HCT116 (cell line): ENCODE data around the gene CELA3B. TPM values are rescaled to one million over a fixed set of nuclear protein-coding genes. Genes with fewer than 3 reads are reported as not detected.
"Not testable (repeated sequence)": the region's sequence is repeated elsewhere in the genome, so short reads cannot be mapped to it uniquely, and the experiment has no call there.

Experiments
- ATAC-seq: fragments of 200-7000 bp; cut with Tn5 transposase; 2 replicates; pipeline ENCODE4 v1.9.1; 2020; ENCODE audit warnings: mild to moderate bottlenecking, moderate library complexity
- BruUV-seq: library from RNA; stranded (reverse); fragments of 400-500 nt; replicated peaks from 2 replicates; lab custom pipeline; 2021; lab: Mats Ljungman, UMichigan
- CTCF ChIA-PET: fragments of 300-600 bp; sonication (Branson Sonifier 250); formaldehyde crosslinking; loops from one replicate; lab custom pipeline; 2021; ENCODE audit warnings: antibody characterized with exemption; lab: Charles Lee
- POLR2A ChIA-PET: fragments of 300-600, 350-600 bp; sonication (Branson Sonifier 250); formaldehyde crosslinking; loops from one replicate; lab custom pipeline; 2021; ENCODE audit warnings: antibody characterized with exemption; lab: Charles Lee
- RAD21 ChIA-PET, 2 experiments: fragments of 300-600 bp; sonication (Branson Sonifier 250); formaldehyde crosslinking; loops; one replicate each; lab custom pipeline; 2023; ENCODE audit warnings: low total read pairs in 2 of 2; ENCODE audit not compliant: uncharacterized antibody in 2 of 2, unreplicated experiment in 2 of 2, low non-redundant PET in 1 of 2; lab: Charles Lee
- DNase-seq: peaks from one replicate; pipeline ENCODE4 v3.0.0-alpha.2; 2010; ENCODE audit warnings: low read depth, low spot score
- H2AFZ ChIP-seq: fragments of 200-600 bp; shearing (Covaris generic), sonication (generic); 2 replicates; pipeline ENCODE4 v1.6.1; 2017; ENCODE audit warnings: low read depth, mixed run types, mixed read lengths, antibody characterized with exemption, low read length; ENCODE audit not compliant: poor library complexity, severe bottlenecking
- H3K27ac ChIP-seq: 2 replicates; pipeline ENCODE4 v1.5.1; 2012; ENCODE audit warnings: low read depth, low read length
- H3K27me3 ChIP-seq: fragments of 200-600 bp; sonication (generic); 2 replicates; pipeline ENCODE4 v1.6.1; 2016; ENCODE audit warnings: mixed run types, low read length, mixed read lengths; ENCODE audit not compliant: insufficient read depth
- H3K36me3 ChIP-seq, 2 experiments: fragments of 200-500 bp in 1 of 2; fragments of 200-600 bp in 1 of 2; sonication (Bioruptor generic) in 1 of 2; sonication (generic) in 1 of 2; 2 replicates each; pipeline versions ENCODE4 v1.5.1 to v1.6.1; 2014 to 2016; ENCODE audit warnings: low read length in 2 of 2, inconsistent platforms in 1 of 2, mixed read lengths in 1 of 2, mixed run types in 1 of 2; ENCODE audit not compliant: insufficient read depth in 2 of 2, control insufficient read depth in 1 of 2
- H3K4me1 ChIP-seq, 2 experiments: fragments of 200-600 bp in 1 of 2; sonication (generic) in 1 of 2; 2 replicates each; pipeline versions ENCODE4 v1.5.1 to v1.6.1; 2012 to 2017; ENCODE audit warnings: low read length in 2 of 2, inconsistent platforms in 1 of 2, mild to moderate bottlenecking in 1 of 2, mixed read lengths in 1 of 2, mixed run types in 1 of 2, moderate library complexity in 1 of 2; ENCODE audit not compliant: insufficient read depth in 2 of 2, control insufficient read depth in 1 of 2
- H3K4me2 ChIP-seq: fragments of 200-600 bp; sonication (generic); 2 replicates; pipeline ENCODE4 v1.6.1; 2017; ENCODE audit warnings: mixed run types, low read length, mixed read lengths
- H3K4me3 ChIP-seq, 2 experiments: fragments of 200-600 bp in 1 of 2; sonication (generic) in 1 of 2; replicated peaks in 1 of 2; 2 replicates each; pipeline ENCODE4 v1.5.1; 2011 to 2016; ENCODE audit warnings: low read length in 2 of 2, control low read depth in 1 of 2, low read depth in 1 of 2, mild to moderate bottlenecking in 1 of 2, mixed read lengths in 1 of 2, mixed run types in 1 of 2
- H3K79me2 ChIP-seq: fragments of 200-600 bp; sonication (generic); 2 replicates; pipeline ENCODE4 v1.6.1; 2017; ENCODE audit warnings: mild to moderate bottlenecking, mixed run types, low read length, moderate library complexity, mixed read lengths; ENCODE audit not compliant: insufficient read depth
- H3K9ac ChIP-seq: fragments of 200-600 bp; sonication (generic); 2 replicates; pipeline ENCODE4 v1.6.1; 2016; ENCODE audit warnings: low read length, mixed read lengths
- H3K9me2 ChIP-seq: fragments of 200-600 bp; sonication (generic), shearing (Covaris generic); 2 replicates; pipeline ENCODE4 v1.6.1; 2017; ENCODE audit warnings: mixed run types, mild to moderate bottlenecking, moderate library complexity; ENCODE audit not compliant: insufficient read depth
- H3K9me3 ChIP-seq, 2 experiments: fragments of 200-500 bp in 1 of 2; fragments of 200-600 bp in 1 of 2; sonication (Bioruptor generic) in 1 of 2; sonication (generic) in 1 of 2; 2 replicates each; pipeline ENCODE4 v1.6.1; 2014 to 2017; ENCODE audit warnings: low read length in 2 of 2, mixed read lengths in 2 of 2, inconsistent platforms in 1 of 2, low read depth in 1 of 2, mild to moderate bottlenecking in 1 of 2, mixed run types in 1 of 2, moderate library complexity in 1 of 2; ENCODE audit not compliant: control insufficient read depth in 1 of 2, insufficient read depth in 1 of 2
- H4K20me1 ChIP-seq: fragments of 200-600 bp; sonication (generic), shearing (Covaris generic); 2 replicates; pipeline ENCODE4 v1.6.1; 2017; ENCODE audit warnings: mixed run types, mild to moderate bottlenecking, moderate library complexity; ENCODE audit not compliant: insufficient read depth
- intact Hi-C: fragments of 100-400 bp; cut with micrococcal nuclease; formaldehyde crosslinking; loops from 2 replicates; pipeline ENCODE4 v1.10.0; 2022
- total RNA-seq: library from RNA; stranded (reverse); gene quantifications from one replicate; pipeline ENCODE4 v1.2.1, GENCODE V29; 2021; ENCODE audit not compliant: unreplicated experiment

Gene CELA3B
- total RNA-seq, 1 experiment from 2014 or later, result 5.3 TPM

DNA sequence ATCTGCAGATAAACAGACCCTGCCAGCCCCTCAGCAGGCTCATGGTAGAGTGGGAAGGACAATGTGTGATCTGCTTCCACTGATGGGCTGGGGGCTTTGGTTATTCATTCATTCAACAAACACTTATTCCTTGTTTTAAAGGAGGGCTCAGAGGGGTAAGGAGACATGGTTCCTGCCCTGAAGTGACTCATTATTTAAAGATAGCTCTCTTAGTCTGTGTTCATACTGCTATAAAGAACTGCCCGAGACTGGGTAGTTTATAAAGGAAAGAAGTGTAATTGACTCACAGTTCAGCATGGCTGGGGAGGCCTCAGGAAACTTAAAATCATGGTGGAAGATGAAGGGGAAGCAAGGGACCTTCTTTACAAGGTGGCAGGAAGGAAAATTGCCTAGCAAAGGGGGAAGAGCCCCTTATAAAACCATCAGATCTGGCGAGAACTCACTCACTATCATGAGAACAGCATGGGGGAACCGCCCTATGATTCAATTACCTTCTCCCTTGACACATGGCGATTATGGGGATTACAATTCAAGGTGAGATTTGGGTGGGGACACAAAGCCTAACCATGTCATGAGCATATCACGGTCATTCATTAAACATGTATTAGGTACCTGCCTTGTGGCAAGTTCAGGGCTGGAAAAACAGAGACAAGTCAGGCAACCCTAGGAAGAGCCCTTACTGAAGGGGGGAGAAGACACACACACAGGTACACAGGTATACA lies 13.0 kb downstream of the CELA3B start:
- H4K20me1 ChIP-seq, H3K9me3 ChIP-seq, CTCF ChIA-PET, ATAC-seq, H3K4me3 ChIP-seq, H3K4me2 ChIP-seq, DNase-seq, H3K27me3 ChIP-seq, H2AFZ ChIP-seq, BruUV-seq, H3K9me2 ChIP-seq, H3K27ac ChIP-seq, H3K36me3 ChIP-seq, H3K79me2 ChIP-seq, RAD21 ChIA-PET, H3K4me1 ChIP-seq, POLR2A ChIA-PET, H3K9ac ChIP-seq, intact Hi-C loops: not testable (repeated sequence)

GRCh38 chr1:21992186-21992585 lies 15.4 kb downstream of the CELA3B start:
- H3K4me2 ChIP-seq, H3K4me1 ChIP-seq, H3K27me3 ChIP-seq, H3K9me2 ChIP-seq, H3K4me3 ChIP-seq, BruUV-seq, ATAC-seq, H3K9ac ChIP-seq, CTCF ChIA-PET, RAD21 ChIA-PET, intact Hi-C loops, POLR2A ChIA-PET, H3K36me3 ChIP-seq, H3K27ac ChIP-seq, DNase-seq, H3K79me2 ChIP-seq, H4K20me1 ChIP-seq, H2AFZ ChIP-seq, H3K9me3 ChIP-seq: not testable (repeated sequence)

- H2AFZ ChIP-seq, H4K20me1 ChIP-seq, H3K27me3 ChIP-seq, ATAC-seq, H3K9ac ChIP-seq, BruUV-seq, H3K9me2 ChIP-seq, H3K79me2 ChIP-seq, DNase-seq, CTCF ChIA-PET, intact Hi-C loops, H3K36me3 ChIP-seq, H3K9me3 ChIP-seq, POLR2A ChIA-PET, RAD21 ChIA-PET, H3K27ac ChIP-seq, H3K4me2 ChIP-seq, H3K4me3 ChIP-seq: not testable (repeated sequence)
- H3K4me1 ChIP-seq, result peaks cover 0 to 10% of the 10 kb centered on the region in 2 experiments; a peak in 2 of 4 replicates
Observed at GRCh38 chr1:21994716-21995115, 17.9 kb downstream of the CELA3B start.

GRCh38 chr1:21996663-21996970 lies 19.8 kb downstream of the CELA3B start:
- intact Hi-C loops, CTCF ChIA-PET, H3K9ac ChIP-seq: not testable (repeated sequence)

More at GRCh38 chr1:21996663-21996970, 19.8 kb downstream of the CELA3B start:
- H3K27ac ChIP-seq, RAD21 ChIA-PET, H3K4me3 ChIP-seq, H3K4me2 ChIP-seq, BruUV-seq, H3K36me3 ChIP-seq, H4K20me1 ChIP-seq, H3K9me3 ChIP-seq, POLR2A ChIA-PET, H2AFZ ChIP-seq, H3K79me2 ChIP-seq, H3K9me2 ChIP-seq, H3K27me3 ChIP-seq, ATAC-seq, DNase-seq: not testable (repeated sequence)
- H3K4me1 ChIP-seq, result peaks cover 0 to 10% of the 10 kb centered on the region in 2 experiments; a peak in 2 of 4 replicates
